Measurements from ENCODE around the gene DSCAML1. TPM values are rescaled to one million over a fixed set of nuclear protein-coding genes. Genes with fewer than 3 reads are reported as not detected.
A peak's percentile ranks its signal among the peaks of the same experiment; 100 is the strongest.

The DSCAML1 gene
- total and polyA plus RNA-seq, 2 of the 8 experiments (the other 6 are each of a cell fraction or from before 2014, with no cell fraction given) = 0.19 to 0.24 TPM

DNA sequence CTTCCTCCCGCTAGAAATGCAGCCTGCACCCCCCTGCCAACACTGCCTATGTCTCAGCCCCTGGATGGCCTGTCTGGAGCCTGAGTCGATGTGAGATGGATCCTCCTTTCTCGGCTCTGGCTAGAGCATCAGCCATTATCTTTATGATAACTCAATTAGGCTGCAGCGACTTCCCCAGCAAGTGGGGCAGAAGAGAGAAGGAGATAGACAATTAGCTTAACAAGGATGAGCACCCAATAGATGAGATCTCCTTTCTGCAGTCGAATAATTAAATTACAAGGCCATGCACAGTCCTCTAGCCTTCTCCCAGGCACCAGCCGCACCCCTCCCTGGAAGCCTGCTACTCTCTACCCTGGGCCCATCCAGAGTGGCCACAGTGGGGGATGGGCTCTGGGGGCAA is 290.0 kb downstream of the DSCAML1 start:
- Histone ChIP-seq H2BK5ac (ENCODE audit: low read depth, low read length) (no peak overlapping the region; the same call in 1 of the 2 replicates), H3K9me3 (ENCODE audit: insufficient read depth in 2 of 2, low read depth in 1 of 2, low read length in 1 of 2) (no peaks in the 10 kb centered on the region), H4K8ac (ENCODE audit: extremely low read depth, insufficient read depth, low read length) (no peak overlapping the region), H2AFZ (ENCODE audit: low read length) (no peak overlapping the region), H3K4me3 (ENCODE audit: extremely low read depth in 1 of 4, insufficient read depth in 2 of 4, low read depth in 3 of 4, low read length in 4 of 4) (no peak overlapping the region), H3K4me2 (ENCODE audit: insufficient read depth in 1 of 2, low read depth in 2 of 2, low read length in 2 of 2) (no peak overlapping the region), H3K79me1 (ENCODE audit: low read depth, low read length) (no peaks in the 10 kb centered on the region), H4K20me1 (replicated peaks in 1 of 2; ENCODE audit: control insufficient read depth in 1 of 2, insufficient read depth in 2 of 2, low read length in 2 of 2) (no peaks in the 10 kb centered on the region), H2BK15ac (ENCODE audit: low read length) (no peak overlapping the region), H3K18ac (ENCODE audit: extremely low read depth, low read length) (no peak overlapping the region), H2BK120ac (replicated peaks; ENCODE audit: low read depth, low read length) (no peak overlapping the region), H2BK20ac (ENCODE audit: low read length) (peak overlapping the region; percentile 53; the same call in 1 of the 2 replicates), H3K4me1 (replicated peaks in 1 of 4; ENCODE audit: control insufficient read depth in 3 of 4, insufficient read depth in 4 of 4, low read length in 3 of 4) (peaks cover 9 to 20% (median 15%) of the 10 kb centered on the region in 4 experiments), H3K23ac (ENCODE audit: insufficient read length) (no peak overlapping the region), H2AK5ac (ENCODE audit: low read depth, low read length) (no peak overlapping the region), H3K9ac (replicated peaks in 1 of 4; ENCODE audit: extremely low read depth in 1 of 4, low read depth in 3 of 4, low read length in 3 of 4) (no peak overlapping the region), H3K23me2 (ENCODE audit: low read depth, low read length) (no peaks in the 10 kb centered on the region), H3K27ac (ENCODE audit: low read depth, low read length) (no peak overlapping the region), H4K5ac (ENCODE audit: insufficient read length, low read depth, low read length) (no peak overlapping the region), H3K4ac (replicated peaks; ENCODE audit: insufficient read length, low read depth, low read length) (no peak overlapping the region), H2BK12ac (ENCODE audit: low read depth, low read length) (peak overlapping the region; percentile 27; the same call in 1 of the 2 replicates), H3K79me2 (ENCODE audit: control insufficient read depth in 1 of 2, insufficient read depth in 2 of 2, low read length in 2 of 2) (no peaks in the 10 kb centered on the region), H3K27me3 (replicated peaks in 1 of 4; ENCODE audit: control insufficient read depth in 3 of 4, extremely low read depth in 1 of 4, insufficient read depth in 3 of 4, low read length in 3 of 4) (peaks cover 0 to 5% (median 0%) of the 10 kb centered on the region in 4 experiments; a peak in 1 of 7 replicates), H3K14ac (ENCODE audit: insufficient read length) (no peak overlapping the region), H4K91ac (replicated peaks; ENCODE audit: insufficient read length, low read length) (no peak overlapping the region), H3K36me3 (ENCODE audit: control insufficient read depth in 2 of 4, insufficient read depth in 4 of 4, low read length in 3 of 4) (no peaks in the 10 kb centered on the region), H3K56ac (replicated peaks; ENCODE audit: insufficient read length, low read depth, low read length) (no peak overlapping the region)
- ChIA-PET CTCF (ENCODE audit: partially characterized antibody) (interaction anchor here (1.6 to 2.4 kb wide), 2 partner anchors 63 to 80 kb away, joined by 7 to 8 read pairs; no protein-coding TSS in a partner anchor), POLR2A (ENCODE audit: partially characterized antibody) (no interaction called here)
- TF ChIP-seq SP4 (IDR thresholded peaks at IDR 0.05; ENCODE audit: low read length) = no peak
- TF ChIP-seq RXRA (IDR thresholded peaks at IDR 0.05; ENCODE audit: insufficient read depth, low read depth, low read length) = no peak
- no peak for TF ChIP-seq EGR1 (IDR thresholded peaks at IDR 0.05; ENCODE audit: borderline replicate concordance, low read depth, low read length)
- TF ChIP-seq CBX5 (IDR thresholded peaks at IDR 0.05; ENCODE audit: low read depth, low read length) = no peak
- DNase-seq (ENCODE audit: low read depth in 1 of 2, low spot score in 2 of 2) (no peak), FAIRE-seq (no peak)
- 91% methylated on average over 6 of the region's 6 CpGs; no CpG with 5 or more reads in 1 of the 2 experiments for WGBS, 2 experiments (ENCODE audit: extremely low coverage in 1 of 2, insufficient coverage in 1 of 2, insufficient read length in 1 of 2, insufficient replicate concordance in 2 of 2, low coverage in 1 of 2, low lambda C conversion rate in 2 of 2, missing lambda C conversion rate in 1 of 2)

Data from H1 (cell line).